HG02610 (cell line): ENCODE results near the gene PIP5K1B.
"Not testable (repeated sequence)": the region's sequence is repeated elsewhere in the genome, so short reads cannot be mapped to it uniquely, and the experiment has no call there.

Experiments
- ATAC-seq: cut with Tn5 transposase; IDR thresholded peaks from one replicate; pipeline ENCODE4 v1.9.1; 2021; ENCODE audit warnings: mild to moderate bottlenecking, moderate library complexity; ENCODE audit not compliant: unreplicated experiment

PIP5K1B gene

GRCh38 chr9:68978066-68978465 is 273.0 kb downstream of the PIP5K1B start:
- ATAC-seq = no peak

- ATAC-seq = no peak
Measured at GRCh38 chr9:68978501-68978900, 273.5 kb downstream of the PIP5K1B start.

- peak; percentile 26 for ATAC-seq
Measured at GRCh38 chr9:68979538-68980314, 274.7 kb downstream of the PIP5K1B start.

- no peak for ATAC-seq
Measured at GRCh38 chr9:68980341-68980914, 275.4 kb downstream of the PIP5K1B start.

GRCh38 chr9:68981789-68982188 is 276.7 kb downstream of the PIP5K1B start:
- ATAC-seq = peak; percentile 64

- ATAC-seq = peak; percentile 22
Measured at GRCh38 chr9:68983008-68983411, 278.0 kb downstream of the PIP5K1B start.

- peak; percentile 36 for ATAC-seq
Measured at GRCh38 chr9:68983522-68984424, 278.7 kb downstream of the PIP5K1B start.

- ATAC-seq = not testable (repeated sequence)
Measured at GRCh38 chr9:68986949-68987348, 281.9 kb downstream of the PIP5K1B start.

- no peak for ATAC-seq
Measured at GRCh38 chr9:68991457-68991856, 286.4 kb downstream of the PIP5K1B start.

GRCh38 chr9:68995776-68996175 is 290.7 kb downstream of the PIP5K1B start:
- no peak for ATAC-seq

GRCh38 chr9:68996462-68996861 is 291.4 kb downstream of the PIP5K1B start:
- ATAC-seq = no peak

GRCh38 chr9:68997666-68998065 is 292.6 kb downstream of the PIP5K1B start:
- ATAC-seq = no peak

GRCh38 chr9:68998385-68998784 is 293.3 kb downstream of the PIP5K1B start:
- no peak for ATAC-seq

GRCh38 chr9:68998812-68999211 is 293.8 kb downstream of the PIP5K1B start:
- peak; percentile 44 for ATAC-seq

- ATAC-seq = peak; percentile 77
Measured at GRCh38 chr9:68999393-69000105, 294.5 kb downstream of the PIP5K1B start.

- ATAC-seq = no peak
Measured at GRCh38 chr9:69001921-69002320, 296.9 kb downstream of the PIP5K1B start.

- no peak for ATAC-seq
Measured at GRCh38 chr9:69003051-69003450, 298.0 kb downstream of the PIP5K1B start.

GRCh38 chr9:69004836-69005235 is 299.8 kb downstream of the PIP5K1B start:
- ATAC-seq = no peak

- ATAC-seq = no peak
Measured at GRCh38 chr9:69009708-69010107, 304.7 kb downstream of the PIP5K1B start.

GRCh38 chr9:69012696-69013381 is 307.8 kb downstream of the PIP5K1B start:
- no peak for ATAC-seq
